Upper lobe of left lung (tissue), 4 donors: ENCODE measurements around the gene NKX2-8.

Experiments used
- CTCF ChIP-seq, 6 experiments: fragments of 450-650 bp in 4 of 6; fragments of 200-600 bp in 2 of 6; sonication (generic) in 2 of 6; IDR thresholded peaks; one replicate each; pipeline ENCODE4 v1.5.1; 2016 to 2019; ENCODE audit warnings: antibody characterized with exemption in 6 of 6
- EP300 ChIP-seq, 4 donors: sonication (generic); formaldehyde crosslinking; IDR thresholded peaks; one replicate each; pipeline ENCODE4 v1.5.1; 2017; ENCODE audit warnings: antibody characterized with exemption in 4 of 4, control low read depth in 2 of 4
- POLR2A ChIP-seq, 4 donors: fragments of 450-650 bp; IDR thresholded peaks; one replicate each; pipeline ENCODE4 v1.5.1; 2016 to 2017; ENCODE audit warnings: antibody characterized with exemption in 4 of 4, mild to moderate bottlenecking in 2 of 4

GRCh38 chr14:36618641-36619040 is 36.2 kb upstream of the NKX2-8 start:
- TF ChIP-seq CTCF (IDR thresholded peaks at IDR 0.05): no peak
- TF ChIP-seq EP300 (IDR thresholded peaks at IDR 0.05): no peak
- no peak for TF ChIP-seq POLR2A (IDR thresholded peaks at IDR 0.05)
